Stomach (tissue), 4 donors: ENCODE results near the gene TSPAN7.

Experiments
- CTCF ChIP-seq, 7 experiments: fragments of 450-650 bp in 4 of 7; fragments of 200-600 bp in 3 of 7; sonication (generic) in 3 of 7; IDR thresholded peaks; one replicate each; pipeline ENCODE4 v1.5.1; 2016 to 2019; ENCODE audit warnings: antibody characterized with exemption in 7 of 7, control low read depth in 2 of 7, mild to moderate bottlenecking in 1 of 7
- EP300 ChIP-seq: sonication (generic); formaldehyde crosslinking; IDR thresholded peaks from one replicate; pipeline ENCODE4 v1.6.1; 2017; ENCODE audit warnings: antibody characterized with exemption
- POLR2A ChIP-seq, 4 donors: fragments of 450-650 bp; IDR thresholded peaks; one replicate each; pipeline ENCODE4 v1.6.1; 2016; ENCODE audit warnings: antibody characterized with exemption in 4 of 4, control low read depth in 2 of 4, mild to moderate bottlenecking in 1 of 4, moderate library complexity in 1 of 4
- POLR2AphosphoS5 ChIP-seq, 3 donors: sonication (generic); formaldehyde crosslinking; IDR thresholded peaks; one replicate each; pipeline ENCODE4 v1.6.1; 2016; ENCODE audit warnings: antibody characterized with exemption in 3 of 3

DNA sequence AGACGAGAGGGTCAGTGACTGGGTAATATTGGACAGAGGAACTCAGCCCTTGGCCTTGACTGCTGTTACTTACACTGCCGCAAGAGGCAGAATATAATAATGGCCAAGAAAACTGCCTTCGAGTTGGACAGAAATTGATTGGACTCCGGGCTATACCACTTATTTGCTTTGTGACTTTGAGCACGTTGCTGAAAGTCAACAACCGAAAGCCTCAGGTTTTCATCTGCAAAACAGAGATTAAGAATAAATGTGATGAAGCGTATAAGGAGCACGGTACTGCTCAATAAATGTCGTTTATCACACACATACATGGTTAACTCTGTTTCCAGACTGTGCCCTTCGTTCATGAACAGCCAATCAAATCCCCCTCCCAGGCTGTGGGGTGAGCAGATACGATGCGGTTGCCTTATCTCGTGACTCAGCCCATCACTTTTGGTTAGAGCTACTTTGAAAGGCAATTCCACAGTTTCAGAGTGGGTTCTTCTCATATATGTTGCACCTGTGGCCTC is 91.6 kb downstream of the TSPAN7 start:
- no peak for TF ChIP-seq CTCF (IDR thresholded peaks at IDR 0.05)
- no peak for TF ChIP-seq POLR2A (IDR thresholded peaks at IDR 0.05)
- no peak for TF ChIP-seq EP300
- no peak for TF ChIP-seq POLR2AphosphoS5 (IDR thresholded peaks at IDR 0.05)
